Stimulated activated CD4-positive, alpha-beta T cell treated with anti-CD3 and anti-CD28 coated beads, Interleukin-4, amount 100 ng/mL, for 48 hours (primary cell): ENCODE results near the gene ZNF483.
"Not testable (repeated sequence)": the region's sequence is repeated elsewhere in the genome, so short reads cannot be mapped to it uniquely, and the experiment has no call there.

Experiments used
- DNase-seq, 2 donors: peaks; one replicate each; pipeline ENCODE4 v3.0.0-alpha.2; 2020; ENCODE audit warnings: low read depth in 2 of 2

ZNF483 gene

DNA sequence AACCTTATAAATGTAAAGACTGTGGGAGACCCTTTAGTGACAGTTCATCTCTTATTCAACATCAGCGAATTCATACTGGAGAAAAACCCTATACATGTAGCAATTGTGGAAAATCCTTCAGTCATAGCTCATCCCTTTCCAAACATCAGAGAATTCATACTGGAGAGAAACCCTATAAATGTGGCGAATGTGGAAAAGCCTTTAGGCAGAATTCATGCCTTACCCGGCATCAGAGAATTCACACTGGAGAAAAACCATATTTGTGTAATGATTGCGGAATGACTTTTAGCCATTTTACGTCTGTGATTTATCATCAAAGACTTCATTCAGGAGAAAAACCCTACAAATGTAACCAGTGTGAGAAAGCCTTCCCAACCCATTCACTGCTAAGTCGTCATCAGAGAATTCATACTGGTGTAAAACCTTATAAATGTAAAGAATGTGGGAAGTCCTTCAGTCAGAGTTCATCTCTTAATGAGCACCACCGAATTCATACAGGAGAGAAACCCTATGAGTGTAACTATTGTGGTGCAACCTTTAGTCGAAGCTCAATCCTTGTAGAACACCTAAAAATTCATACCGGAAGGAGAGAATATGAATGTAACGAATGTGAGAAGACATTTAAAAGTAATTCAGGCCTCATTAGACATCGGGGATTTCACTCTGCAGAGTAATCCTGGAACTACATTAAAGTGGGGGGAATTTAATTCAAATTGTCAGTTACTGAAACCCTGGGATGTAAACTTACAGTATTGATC, 17.7 kb downstream of the ZNF483 start:
- no peak for DNase-seq

DNA sequence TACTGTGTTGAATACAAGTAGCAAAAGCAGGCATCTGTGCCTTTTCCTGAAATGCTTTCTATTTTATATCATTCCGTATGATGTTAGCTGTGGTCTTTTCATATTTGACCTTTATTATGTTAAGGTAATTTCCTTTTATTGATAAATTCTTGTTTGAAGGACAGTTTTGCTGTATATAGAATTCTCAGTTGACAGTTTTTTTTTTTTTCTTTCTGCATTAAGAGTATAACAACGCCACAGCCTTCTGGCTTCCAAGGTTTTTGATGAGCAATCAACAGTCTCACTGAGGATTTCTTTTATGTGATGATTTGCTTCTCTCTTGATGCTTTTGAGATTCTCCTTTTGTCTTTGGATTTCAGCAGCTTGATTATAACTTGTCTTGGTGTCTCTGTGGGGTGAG, 23.6 kb downstream of the ZNF483 start:
- no peak for DNase-seq

DNA sequence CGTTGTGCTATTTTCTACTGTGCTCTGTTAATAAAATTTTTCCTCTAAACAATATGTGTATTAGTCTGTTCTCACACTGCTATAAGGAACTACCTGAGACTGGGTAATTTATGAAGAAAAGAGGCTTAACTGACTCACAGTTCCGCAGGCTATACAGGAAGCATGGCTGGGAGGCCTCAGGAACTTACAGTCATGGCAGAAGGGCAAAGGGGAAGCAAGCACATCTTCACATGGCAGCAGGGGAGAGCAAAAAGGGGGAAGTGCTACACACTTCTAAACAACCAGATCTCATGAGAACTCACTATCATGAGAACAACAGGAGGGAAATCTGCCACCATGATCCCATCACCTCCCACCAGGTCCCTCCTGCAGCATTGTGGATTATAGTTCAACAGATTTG, 30.4 kb downstream of the ZNF483 start:
- DNase-seq: not testable (repeated sequence)

DNA sequence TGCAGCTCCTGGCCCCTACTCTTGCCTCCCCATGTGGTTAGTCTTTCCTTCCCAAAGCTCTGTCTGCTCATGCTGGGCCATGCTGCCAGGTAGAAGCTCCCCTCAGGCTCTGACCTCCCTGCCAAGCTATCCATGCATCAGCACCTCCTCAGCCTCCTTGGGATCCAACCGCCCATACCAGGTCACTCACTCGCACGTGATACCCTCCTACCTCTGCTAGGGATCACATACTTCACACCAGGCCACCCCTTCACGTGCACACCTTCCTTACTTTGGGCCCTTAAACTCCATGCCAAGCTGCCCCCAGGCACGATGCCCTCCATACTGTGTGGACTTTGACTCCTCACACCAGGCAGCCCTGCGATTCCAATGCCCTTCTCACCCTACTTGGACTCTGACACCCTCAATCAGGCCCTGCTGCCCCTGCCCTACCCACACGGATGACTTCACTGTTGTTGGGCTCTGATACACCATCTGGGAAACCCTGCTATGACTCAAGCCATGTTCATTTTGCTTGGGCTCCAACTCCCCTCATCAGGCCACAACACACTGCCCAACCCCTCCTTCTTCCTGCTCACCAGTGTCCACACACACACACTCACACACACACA, 34.1 kb downstream of the ZNF483 start:
- no peak for DNase-seq

DNA sequence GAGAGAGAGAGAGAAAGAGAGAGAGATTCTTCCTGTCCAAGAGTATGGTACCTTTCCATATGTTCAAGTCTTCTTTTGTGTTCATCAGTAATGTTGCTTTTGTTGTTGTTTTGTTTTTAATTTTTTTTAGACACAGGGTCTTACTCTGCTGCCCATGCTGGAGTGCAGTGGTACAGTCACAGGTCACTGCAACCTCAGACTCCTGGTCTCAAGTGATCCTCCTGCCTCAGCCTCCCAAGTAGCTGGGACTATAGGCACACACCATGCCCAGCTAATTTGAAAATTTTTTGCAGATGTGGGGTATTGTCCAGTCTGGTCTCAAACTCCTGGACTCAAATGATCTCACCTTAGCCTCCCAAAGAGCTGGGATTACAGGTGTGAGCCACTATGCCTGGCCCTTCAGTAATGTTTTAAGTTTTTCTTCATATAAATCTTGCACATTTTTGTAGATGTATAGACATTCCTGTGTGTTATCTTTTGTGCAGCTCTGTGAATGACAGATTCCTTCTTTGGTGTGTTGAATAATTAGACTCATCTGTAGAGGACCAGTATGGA, 36.3 kb downstream of the ZNF483 start:
- no peak for DNase-seq

DNA sequence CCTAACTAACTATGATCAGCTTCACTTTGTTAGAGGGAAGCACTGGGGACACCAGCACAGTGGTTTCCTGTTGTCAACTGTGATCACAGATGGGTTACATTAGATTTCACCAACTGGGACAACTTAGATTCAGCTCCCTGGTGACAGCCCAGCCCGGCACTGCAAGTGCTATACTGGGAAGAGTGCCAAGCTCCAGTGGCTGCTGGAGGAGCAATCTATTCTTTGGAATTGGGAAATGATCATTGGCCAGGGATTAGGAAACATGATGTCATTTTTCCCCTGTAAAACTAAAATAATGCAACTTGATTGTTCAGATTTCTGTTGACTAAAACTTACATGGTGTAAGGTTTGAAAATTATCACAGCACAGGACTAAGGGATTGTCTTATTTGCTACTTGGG, 41.3 kb downstream of the ZNF483 start:
- DNase-seq: no peak

DNA sequence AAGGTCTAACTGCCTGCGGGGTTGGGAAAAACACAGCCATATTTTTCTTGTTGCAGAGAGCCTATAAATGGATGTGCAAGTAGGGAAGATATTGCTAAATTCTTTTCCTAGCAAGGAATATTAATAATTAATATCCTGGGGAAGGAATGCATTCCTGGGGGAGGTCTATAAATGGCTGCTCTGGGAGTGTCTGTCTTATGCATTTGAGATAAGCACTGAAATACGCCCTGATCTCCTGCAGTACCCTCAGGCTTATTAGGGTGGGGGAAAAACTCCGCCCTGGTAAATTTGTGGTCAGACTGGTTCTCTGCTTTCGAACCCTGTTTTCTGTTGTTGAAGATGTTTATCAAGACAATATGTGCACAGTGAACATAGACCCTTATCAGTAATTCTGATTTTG, 43.1 kb downstream of the ZNF483 start:
- not testable (repeated sequence) for DNase-seq

DNA sequence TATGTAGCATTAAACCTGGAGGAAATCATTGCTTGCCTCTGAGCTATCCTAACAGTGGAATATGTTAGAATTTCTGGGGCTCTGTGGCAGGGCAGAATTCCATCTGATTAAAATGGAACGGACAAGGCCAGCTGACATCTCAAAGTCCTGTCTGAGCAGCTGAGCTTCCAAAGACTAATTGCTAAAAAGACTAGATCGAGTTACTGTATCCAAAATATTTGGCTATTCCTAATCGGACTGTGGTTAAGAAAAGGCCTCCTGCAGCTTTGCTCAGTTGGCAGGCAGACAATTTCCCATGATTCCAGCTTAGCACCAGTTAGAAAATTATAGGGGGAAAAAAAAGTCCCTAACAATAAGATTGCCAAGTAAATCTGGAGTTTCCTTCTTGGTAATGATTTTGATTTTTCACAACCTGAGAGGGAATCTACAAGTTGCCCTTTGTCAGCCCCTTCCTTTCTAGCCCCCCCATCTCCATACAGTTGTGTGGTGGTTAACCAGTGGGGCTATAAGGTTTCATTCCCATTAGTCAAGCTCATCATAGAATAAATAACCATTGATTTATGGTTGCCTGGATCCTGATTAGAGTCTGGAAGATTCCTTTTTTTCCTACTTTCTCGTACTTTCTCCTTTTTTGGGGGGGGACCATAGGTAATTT, 48.1 kb downstream of the ZNF483 start:
- DNase-seq: no peak

DNA sequence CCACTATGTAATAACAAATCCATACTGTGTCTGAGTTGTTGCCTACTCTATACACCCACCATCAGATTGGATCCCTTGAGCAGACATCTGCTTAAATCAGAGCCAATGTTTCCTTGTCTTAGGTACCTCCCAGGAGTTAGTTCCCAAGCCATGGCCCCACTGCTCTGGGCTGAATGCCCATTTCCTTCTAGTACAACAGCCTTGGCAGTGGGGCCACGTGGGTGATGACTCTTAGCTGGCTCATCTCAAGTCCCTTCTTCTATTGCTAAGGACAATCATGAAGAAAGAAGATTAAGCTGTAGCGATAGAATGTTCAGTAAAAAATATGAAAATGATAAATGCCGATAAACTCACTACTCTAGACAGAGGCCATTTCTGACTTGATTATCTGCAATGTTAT, 57.9 kb downstream of the ZNF483 start:
- no peak for DNase-seq

DNA sequence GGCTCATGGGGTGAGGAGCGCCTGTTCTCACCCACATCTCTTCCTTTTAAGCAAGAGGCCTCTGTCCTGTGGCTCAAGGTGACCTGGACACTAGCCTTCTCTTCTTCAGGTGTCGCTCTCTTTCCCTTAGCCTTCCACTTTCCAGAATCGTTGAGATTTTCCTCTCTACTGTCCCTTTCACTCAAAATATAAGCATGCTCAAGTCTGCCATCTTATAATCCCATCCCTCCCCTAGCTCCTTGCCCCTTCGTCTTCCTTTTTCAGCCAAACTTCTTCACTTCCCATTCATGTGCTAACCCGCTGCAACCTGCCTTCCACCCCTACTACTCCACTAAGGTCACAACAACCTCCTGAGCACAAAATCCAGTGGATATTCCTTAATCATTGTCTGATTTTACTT, 61.4 kb downstream of the ZNF483 start:
- DNase-seq: no peak

DNA sequence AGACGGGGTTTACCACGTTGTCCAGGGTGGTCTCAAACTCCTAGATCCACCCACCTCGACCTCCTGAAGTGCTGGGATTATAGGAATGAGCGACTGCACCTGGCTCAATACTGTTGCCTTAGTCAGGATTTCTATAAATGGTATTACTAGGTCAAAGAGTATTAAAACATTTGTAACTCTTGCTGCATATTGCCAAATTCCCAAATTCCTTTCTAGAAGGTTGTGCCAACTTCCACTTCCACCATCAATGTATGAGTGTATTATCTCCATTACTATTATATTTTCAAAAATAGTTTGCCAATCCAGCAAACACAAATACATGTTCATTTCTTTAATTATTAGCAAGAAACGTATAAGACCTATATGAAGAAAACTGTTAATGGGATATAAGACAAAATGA, 63.9 kb downstream of the ZNF483 start:
- no peak for DNase-seq

DNA sequence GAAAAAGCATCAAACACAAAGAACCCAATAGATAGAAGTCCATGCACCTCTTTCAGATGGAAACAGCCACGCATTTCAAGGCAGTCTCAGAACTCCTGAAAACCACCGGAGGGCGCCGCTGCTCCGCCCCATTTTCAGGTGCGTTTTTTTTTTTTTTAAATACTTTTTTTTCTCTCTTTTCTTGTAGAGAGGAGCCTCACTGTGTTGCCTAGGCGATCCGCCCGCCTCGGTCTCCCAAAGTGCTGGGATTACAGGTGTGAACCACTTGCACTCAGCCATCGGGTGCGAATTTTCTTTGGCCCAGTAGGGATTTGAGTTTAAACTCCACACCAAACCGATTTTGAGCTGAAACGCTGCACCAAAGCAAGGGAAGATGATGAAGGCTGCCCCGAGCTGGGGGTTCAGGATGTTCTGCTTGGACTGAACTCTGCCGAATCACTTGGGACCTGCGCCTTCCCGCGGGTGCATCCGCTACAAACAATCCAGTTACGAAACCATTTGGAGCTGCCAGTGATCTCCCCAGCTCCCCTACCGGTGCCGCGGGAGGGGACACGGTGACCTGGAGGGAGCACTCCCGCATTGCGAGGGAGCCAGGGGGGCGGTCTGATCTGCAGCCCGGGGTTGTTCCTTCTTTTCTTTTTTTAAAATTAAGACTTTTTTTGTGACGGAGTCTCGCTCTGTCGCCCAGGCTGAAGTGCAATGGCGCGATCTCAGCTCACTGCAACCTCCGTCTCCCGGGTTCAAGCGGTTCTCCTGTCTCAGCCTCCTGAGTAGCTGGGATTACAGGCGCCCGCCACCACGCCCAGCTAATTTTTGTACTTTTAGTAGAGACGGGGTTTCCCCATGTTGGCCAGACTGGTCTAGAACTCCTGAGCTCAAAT, 73.1 kb downstream of the ZNF483 start:
- peak; percentile 33 to 42 for DNase-seq

DNA sequence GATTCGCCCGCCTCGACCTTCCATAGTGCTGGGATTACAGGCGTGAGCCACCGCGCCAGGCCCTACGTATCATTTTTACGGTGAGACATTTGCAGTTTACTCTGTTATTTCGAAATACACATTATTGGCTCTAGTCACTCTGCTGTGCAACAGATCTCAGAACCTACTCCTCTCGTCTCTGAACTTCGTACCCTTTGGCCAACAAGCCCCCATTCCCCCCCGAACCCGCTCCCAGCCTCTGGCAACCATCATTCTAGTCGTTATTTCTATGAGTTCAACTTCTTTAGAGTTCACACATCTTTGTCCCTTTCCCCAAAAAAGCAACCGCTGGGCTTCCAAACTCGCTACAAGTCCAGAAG, 73.7 kb downstream of the ZNF483 start:
- peak in 1 of 2 donors; percentile 12 for DNase-seq

DNA sequence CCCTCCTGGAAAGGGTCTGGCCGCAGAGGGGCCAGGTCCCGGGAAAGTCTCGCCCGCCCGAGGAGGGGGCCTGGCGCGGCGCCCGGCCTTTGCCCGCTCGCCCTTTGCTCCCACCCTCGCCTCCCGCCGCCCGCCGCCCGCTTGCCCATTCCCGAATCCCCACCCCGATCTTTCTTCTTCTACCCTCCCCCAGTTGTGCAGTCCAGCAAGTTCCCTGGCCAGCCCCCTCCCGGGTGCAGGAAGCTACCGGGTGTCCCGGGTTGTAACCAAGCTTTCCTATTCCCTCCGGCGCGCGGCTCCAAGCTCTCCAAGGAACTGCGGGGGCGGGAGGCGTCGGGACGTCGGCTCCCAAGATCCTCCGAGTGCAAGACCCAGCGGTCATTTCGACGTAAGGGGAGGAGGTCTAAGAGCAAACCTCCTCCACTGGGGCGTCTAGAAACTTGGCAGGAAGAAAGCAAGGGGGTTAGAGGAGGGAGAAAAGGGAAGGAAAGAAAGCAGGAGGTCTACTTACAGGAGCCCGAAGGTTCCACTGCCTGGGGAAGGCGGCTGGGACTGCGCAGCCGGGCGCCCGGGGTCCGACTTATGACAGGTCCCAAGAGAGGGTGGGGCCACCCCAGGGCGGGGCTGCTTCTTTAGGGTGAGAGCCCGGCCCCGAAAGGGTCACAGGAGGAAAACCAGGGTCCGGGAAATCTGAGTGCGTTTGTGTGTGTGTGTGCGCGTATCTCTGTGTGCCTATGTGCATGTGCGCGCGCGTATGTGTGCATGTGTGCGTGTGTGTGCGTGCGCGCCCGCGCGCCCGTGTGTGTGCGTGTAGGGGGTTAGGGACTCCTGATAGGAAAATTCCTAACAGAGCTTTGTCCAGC, 74.3 kb downstream of the ZNF483 start, which contains the start of gene PTGR1:
Gene PTGR1 (minus strand): TSS at position 556 of the 863 bp plus-strand sequence. CDS start 2,225 bp downstream, outside the sequence.
- DNase-seq: peak; percentile 10 to 16

DNA sequence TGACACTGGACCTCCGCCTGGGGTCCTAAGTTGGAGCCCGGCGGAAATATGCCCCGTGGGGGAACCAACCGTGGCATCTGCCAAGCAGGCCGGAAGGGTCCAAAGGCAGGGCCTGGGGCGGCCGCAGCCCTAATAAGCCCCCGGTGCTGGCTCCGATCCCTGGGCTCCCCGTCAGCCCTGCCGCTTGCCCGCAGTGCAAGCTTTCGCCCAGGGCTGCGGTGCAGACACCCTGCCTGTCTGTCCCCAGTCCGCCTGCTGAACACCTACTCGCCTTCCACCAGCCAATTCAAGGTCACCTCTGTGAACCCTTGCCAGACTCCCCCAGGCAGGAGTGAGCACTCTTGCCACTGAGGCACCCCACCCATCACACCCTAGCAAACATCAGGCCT, 75.0 kb downstream of the ZNF483 start:
- no peak for DNase-seq

DNA sequence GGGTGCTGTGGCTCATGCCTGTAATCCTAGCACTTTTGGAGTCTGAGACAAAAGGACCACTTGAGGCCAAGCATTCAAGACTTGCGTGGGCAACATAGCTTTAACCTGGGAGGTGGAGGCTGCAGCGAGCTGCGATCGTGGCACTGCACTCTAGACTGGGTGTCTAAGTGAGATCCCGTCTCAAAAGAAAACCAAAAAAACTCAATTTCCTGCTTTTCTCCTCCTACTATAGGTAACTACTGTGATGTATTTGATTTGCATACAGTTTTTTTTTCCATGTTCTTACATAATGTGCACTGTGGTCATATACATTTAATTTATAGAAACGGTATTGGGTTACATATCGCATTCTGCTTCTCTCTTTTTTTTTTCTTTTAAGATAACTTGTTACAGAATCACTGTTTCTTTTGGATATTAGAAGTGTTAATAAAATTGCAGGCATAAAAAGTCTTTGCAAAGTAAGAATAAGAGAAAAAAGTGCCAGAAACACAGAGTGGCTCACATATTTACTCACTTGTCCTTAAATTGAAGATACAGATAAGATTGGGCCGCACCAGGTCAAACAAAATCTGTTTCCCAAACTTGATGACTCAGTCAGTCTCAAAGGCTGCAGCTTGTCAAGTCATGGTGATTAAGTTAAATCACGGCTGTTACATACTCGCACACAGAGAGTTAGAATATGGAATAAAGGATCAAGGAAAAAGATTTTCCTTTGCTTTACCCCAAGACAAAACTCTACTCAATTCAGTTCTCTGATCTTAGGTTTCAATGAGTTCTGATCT, 76.4 kb downstream of the ZNF483 start:
- no peak for DNase-seq

DNA sequence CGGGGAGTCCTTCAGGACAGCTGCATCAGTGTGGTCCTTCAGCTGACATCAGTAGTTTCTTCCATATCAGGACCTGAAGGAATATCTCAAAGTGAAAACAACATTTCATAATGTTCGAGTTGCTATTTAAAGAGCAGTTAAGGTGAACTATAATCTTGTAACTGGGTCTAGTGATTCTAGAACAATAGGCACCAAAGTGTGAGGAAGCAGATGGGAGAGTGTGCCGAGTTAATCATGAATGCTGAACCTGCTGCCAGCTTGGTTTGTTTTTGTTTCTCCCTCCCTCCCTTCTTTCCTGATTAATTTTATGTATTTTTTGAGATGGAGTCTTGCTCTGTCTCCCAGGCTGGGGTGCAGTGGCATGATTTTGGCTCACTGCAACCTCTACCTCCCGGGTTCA, 78.1 kb downstream of the ZNF483 start:
- DNase-seq: no peak

DNA sequence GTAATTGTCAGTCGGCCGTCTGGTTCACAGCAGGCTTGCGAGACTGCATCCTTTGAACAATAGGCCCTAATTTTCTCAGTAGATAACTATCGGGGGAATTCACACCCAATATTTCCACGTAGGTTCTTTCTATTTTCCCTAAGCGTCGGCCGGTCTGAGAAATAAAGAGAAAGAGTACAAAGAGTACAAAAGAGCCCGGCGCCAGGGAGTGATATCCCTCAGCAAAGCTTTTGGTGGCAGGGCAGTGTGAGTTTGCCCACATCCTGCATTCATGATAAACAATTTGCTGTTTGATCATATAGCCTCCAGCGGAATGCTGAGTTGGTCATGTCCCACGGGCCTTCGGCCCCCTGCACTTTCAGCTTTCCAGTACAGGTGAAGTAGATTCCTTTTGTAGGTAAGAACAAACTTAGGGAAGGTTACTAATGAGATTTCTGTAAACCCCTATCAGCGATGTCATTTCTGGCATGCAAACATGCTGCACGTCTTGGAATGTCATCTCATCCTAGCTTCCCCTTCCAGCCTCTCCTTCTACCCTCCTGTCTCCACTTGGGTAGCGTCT, 79.2 kb downstream of the ZNF483 start:
- DNase-seq: no peak

DNA sequence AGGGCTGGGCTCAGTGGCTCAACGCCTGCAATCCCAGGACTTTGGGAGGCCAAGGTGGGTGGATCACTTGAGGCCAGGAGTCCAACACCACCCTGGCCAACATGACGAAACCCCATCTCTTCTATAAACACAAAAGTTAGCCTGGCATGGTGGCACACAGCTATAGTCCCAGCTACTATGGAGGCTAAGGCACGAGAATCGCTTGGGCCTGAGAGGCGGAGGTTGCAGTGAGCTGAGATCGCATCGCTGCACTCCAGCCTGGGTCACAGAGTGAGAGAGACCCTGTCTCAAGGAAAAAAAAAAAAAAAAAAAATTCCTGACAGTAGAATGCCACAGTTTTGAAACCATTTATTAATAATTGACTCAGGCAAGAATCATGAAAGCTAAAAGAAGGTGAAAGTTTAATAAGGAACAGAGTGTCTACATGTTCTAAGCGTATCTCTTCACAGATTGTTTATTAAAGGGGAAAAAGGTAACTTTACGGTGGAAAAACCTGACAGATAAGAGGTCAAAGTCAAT, 80.1 kb downstream of the ZNF483 start:
- DNase-seq: no peak
